ENCODE measurements around the gene AIF1.

DNA sequence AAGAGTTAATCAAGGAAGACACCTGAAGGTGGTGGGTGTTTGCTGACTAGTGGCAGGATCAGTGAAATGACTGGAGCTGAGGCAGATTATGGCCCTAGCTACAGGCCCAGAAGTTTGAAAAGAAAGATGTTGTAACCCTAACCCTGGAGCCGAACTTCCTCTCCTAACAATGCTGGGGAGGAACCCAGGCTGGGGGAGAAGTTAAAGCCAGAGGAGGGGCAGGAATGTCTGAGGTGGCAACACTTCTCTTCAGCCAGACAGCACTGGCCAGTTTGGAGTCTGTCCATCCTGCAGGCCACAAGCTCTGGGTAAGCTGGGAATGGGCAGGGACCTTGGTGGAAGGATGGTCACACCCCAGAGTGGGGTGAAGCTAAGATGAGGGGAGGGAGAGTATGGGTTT is 29.0 kb upstream of the AIF1 start, which contains the start of gene LST1:
- TF ChIP-seq, protein P1, sequence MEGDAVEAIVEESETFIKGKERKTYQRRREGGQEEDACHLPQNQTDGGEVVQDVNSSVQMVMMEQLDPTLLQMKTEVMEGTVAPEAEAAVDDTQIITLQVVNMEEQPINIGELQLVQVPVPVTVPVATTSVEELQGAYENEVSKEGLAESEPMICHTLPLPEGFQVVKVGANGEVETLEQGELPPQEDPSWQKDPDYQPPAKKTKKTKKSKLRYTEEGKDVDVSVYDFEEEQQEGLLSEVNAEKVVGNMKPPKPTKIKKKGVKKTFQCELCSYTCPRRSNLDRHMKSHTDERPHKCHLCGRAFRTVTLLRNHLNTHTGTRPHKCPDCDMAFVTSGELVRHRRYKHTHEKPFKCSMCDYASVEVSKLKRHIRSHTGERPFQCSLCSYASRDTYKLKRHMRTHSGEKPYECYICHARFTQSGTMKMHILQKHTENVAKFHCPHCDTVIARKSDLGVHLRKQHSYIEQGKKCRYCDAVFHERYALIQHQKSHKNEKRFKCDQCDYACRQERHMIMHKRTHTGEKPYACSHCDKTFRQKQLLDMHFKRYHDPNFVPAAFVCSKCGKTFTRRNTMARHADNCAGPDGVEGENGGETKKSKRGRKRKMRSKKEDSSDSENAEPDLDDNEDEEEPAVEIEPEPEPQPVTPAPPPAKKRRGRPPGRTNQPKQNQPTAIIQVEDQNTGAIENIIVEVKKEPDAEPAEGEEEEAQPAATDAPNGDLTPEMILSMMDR (IDR thresholded peaks at IDR 0.05 in 4 of 5, conservative IDR thresholded peaks at IDR 0.05 in 1 of 5): no peak
- TF ChIP-seq POLR2A (IDR thresholded peaks at IDR 0.05): no peak

Measured in gastrocnemius medialis (tissue), 4 donors.